ENCODE data around the gene SASH1. TPM values are rescaled to one million over a fixed set of nuclear protein-coding genes. Genes with fewer than 3 reads are reported as not detected.
"Not testable (repeated sequence)": the region's sequence is repeated elsewhere in the genome, so short reads cannot be mapped to it uniquely, and the experiment has no call there.

Gene SASH1
- total RNA-seq, 1 experiment from 2014 or later, result 33.8 TPM

- Histone ChIP-seq H3K27me3 (no peaks in the 10 kb centered on the region), H3K36me3 (no peaks in the 10 kb centered on the region), H3K4me3 (peak overlapping the region; percentile 71), H3K9me3 (replicated peaks) (no peaks in the 10 kb centered on the region), H3K4me1 (peaks cover 6% of the 10 kb centered on the region; the same call in 1 of the 2 replicates), H3K27ac (no peak overlapping the region)
- DNase-seq, result peak in 1 of 2 experiments; percentile 33
Measured at GRCh38 chr6:148343047-148343782, 577 bp downstream of the SASH1 start.

GRCh38 chr6:148345176-148345575, 2.5 kb downstream of the SASH1 start:
- Histone ChIP-seq H3K9me3 (replicated peaks) (no peaks in the 10 kb centered on the region), H3K27ac (no peak overlapping the region), H3K4me1 (peaks cover 6% of the 10 kb centered on the region; the same call in 1 of the 2 replicates), H3K36me3 (no peaks in the 10 kb centered on the region), H3K27me3 (no peaks in the 10 kb centered on the region), H3K4me3 (no peak overlapping the region)
- no peak for DNase-seq

DNA sequence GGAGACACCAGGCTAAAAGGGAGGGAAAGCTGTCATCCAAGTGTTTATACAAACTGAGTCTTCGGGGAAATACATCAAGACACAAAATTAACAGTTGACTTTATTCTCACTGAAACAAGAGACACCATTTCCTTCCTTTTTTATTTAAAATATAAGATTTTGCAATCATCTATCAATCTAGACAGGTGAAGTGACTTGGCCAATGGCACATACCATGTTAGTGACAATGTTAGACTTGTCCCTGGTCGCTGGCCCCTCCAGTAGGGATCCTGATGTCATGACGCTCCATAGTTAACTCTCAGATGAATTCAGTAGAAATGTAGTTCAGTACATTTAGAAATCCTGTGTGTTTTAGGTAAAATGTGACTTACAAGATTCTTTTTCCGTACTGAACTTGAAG, 2.9 kb downstream of the SASH1 start:
- no peaks in the 10 kb centered on the region for H3K9me3 ChIP-seq (replicated peaks)
- H3K4me3 ChIP-seq, result no peak overlapping the region
- no peaks in the 10 kb centered on the region for H3K27me3 ChIP-seq
- H3K27ac ChIP-seq, result no peak overlapping the region
- H3K36me3 ChIP-seq, result no peaks in the 10 kb centered on the region
- no peak for DNase-seq
- H3K4me1 ChIP-seq, result peaks cover 6% of the 10 kb centered on the region; the same call in 1 of the 2 replicates

DNA sequence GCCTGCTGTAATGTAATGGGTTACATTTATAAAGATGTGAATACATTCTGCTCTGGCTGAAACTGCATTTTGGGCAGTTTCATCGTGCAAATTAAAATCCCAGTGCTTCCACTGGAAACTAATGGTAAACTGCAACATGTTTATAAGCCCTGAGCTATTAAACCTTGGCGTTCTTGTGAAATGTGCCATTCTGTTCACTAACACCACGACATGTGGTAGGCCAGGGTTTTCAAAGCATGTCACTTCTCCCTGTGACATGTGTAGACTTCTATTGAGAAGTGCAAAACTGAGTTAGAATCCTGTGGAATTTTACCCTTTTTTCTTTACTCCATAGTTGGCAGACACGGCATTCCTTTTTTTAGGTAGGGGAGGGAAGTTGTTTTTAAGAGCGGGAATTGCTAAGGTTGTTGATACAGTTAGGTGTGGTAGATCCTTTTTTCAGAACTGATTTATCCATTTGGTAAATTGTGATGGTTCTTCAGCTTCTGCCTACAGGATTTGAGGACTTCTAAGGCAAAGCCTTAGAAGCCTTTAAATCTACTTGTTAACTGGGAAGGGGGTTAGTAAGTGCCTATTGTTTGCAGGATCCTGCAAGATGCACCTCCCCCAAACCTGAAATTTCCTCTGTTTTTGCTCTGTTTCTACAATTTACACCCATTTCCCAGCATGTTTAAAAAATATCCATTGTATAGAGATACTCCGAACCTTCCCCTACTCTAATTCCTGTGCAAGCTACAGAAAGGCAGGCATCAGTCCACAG, 4.2 kb downstream of the SASH1 start:
- no peak overlapping the region for H3K4me3 ChIP-seq
- peaks cover 6% of the 10 kb centered on the region; the same call in 1 of the 2 replicates for H3K4me1 ChIP-seq
- no peak overlapping the region for H3K27ac ChIP-seq
- no peak for DNase-seq
- no peaks in the 10 kb centered on the region for H3K9me3 ChIP-seq (replicated peaks)
- H3K36me3 ChIP-seq, result no peaks in the 10 kb centered on the region
- H3K27me3 ChIP-seq, result no peaks in the 10 kb centered on the region

DNA sequence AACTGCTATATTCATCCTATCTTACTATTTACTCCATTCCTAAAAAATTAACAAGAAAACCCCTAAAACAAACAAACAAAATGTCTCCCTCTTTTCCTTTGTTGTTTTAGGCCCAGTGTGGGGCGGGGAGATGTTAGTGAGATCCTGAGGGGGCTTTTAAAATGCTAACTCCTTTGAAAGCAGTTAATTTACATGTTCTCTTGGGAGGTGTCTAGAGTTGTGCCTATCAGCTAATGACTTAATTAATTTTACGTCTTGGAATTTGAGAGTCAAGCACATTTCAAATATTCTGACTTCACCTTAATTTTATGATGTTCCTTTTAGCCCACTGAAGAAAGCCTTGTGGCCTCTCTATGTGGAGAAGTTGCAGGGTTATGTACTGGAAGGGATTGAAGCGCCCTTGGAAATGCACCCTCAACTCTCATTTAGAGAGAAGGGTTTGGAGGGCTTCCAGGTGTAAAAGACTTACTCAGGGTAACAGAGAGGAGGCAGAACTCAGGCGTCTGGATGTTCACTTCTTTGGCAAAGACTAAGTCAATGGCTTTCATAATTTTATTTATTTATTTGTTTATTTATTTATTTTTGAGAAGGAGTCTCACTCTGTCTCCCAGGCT, 4.9 kb downstream of the SASH1 start:
- no peaks in the 10 kb centered on the region for H3K27me3 ChIP-seq
- no peak overlapping the region for H3K4me3 ChIP-seq
- H3K27ac ChIP-seq, result no peak overlapping the region
- no peak for DNase-seq
- H3K4me1 ChIP-seq, result peaks cover 6% of the 10 kb centered on the region; the same call in 1 of the 2 replicates
- H3K9me3 ChIP-seq (replicated peaks), result no peaks in the 10 kb centered on the region
- no peaks in the 10 kb centered on the region for H3K36me3 ChIP-seq

DNA sequence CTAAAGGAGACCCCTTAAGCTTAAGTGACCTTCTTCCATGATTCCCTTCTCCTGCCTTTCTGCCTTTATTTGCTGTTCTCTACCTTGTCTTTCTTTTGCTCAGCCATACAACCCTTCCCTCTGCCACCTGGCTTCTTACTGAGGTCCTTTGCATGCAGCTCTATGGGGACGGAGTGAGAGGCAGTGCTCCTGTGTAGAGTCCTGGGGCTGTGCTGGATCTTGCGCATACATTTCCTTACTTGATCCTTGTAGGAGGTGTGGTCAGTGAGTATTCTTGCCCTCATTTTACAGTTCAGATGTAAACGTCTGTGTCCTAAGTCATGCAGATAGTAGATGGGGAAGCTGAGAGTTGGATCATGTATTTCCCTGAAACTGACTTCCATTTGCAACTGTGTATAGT, 5.7 kb downstream of the SASH1 start:
- no peaks in the 10 kb centered on the region for H3K27me3 ChIP-seq
- no peak for DNase-seq
- no peak overlapping the region for H3K4me3 ChIP-seq
- H3K4me1 ChIP-seq, result peaks cover 4% of the 10 kb centered on the region; the same call in 1 of the 2 replicates
- H3K36me3 ChIP-seq, result no peaks in the 10 kb centered on the region
- no peaks in the 10 kb centered on the region for H3K9me3 ChIP-seq (replicated peaks)
- no peak overlapping the region for H3K27ac ChIP-seq

- Histone ChIP-seq H3K4me1 (no peaks in the 10 kb centered on the region), H3K4me3 (no peak overlapping the region), H3K36me3 (no peaks in the 10 kb centered on the region), H3K27ac (no peak overlapping the region), H3K27me3 (no peaks in the 10 kb centered on the region), H3K9me3 (replicated peaks) (no peaks in the 10 kb centered on the region)
- DNase-seq, result no peak
Measured at GRCh38 chr6:148348778-148349177, 6.1 kb downstream of the SASH1 start.

GRCh38 chr6:148349466-148349865, 6.8 kb downstream of the SASH1 start:
- Histone ChIP-seq H3K4me1 (no peaks in the 10 kb centered on the region), H3K9me3 (replicated peaks) (no peaks in the 10 kb centered on the region), H3K36me3 (no peaks in the 10 kb centered on the region), H3K4me3 (no peak overlapping the region), H3K27me3 (no peaks in the 10 kb centered on the region), H3K27ac (no peak overlapping the region)
- no peak for DNase-seq

DNA sequence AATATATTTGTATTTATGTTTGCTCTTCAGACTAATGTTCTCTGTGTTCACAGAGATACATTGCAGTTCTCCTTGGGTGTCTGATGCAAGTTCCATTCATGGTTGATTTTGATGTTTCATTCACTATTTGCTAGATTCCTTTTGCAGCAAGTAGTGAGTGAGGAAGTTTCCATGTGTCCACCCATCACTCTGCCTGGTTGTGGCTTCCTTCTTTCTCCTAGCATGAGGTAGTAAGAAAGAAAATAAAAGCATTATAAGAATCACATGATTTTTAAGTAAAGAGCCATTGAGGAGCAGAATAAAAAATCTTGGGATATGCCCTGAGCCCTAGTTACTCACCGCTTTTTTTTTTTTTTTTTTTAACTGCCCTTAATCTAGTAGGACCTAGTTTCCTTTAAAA, 8.7 kb downstream of the SASH1 start:
- no peaks in the 10 kb centered on the region for H3K36me3 ChIP-seq
- no peaks in the 10 kb centered on the region for H3K27me3 ChIP-seq
- H3K4me1 ChIP-seq, result no peaks in the 10 kb centered on the region
- no peaks in the 10 kb centered on the region for H3K9me3 ChIP-seq (replicated peaks)
- H3K4me3 ChIP-seq, result no peak overlapping the region
- DNase-seq, result no peak
- H3K27ac ChIP-seq, result no peak overlapping the region

GRCh38 chr6:148352421-148352820, 9.8 kb downstream of the SASH1 start:
- not testable (repeated sequence) for DNase-seq; H3K27me3 ChIP-seq; H3K4me3 ChIP-seq; H3K36me3 ChIP-seq; H3K9me3 ChIP-seq (replicated peaks); H3K27ac ChIP-seq; H3K4me1 ChIP-seq

DNA sequence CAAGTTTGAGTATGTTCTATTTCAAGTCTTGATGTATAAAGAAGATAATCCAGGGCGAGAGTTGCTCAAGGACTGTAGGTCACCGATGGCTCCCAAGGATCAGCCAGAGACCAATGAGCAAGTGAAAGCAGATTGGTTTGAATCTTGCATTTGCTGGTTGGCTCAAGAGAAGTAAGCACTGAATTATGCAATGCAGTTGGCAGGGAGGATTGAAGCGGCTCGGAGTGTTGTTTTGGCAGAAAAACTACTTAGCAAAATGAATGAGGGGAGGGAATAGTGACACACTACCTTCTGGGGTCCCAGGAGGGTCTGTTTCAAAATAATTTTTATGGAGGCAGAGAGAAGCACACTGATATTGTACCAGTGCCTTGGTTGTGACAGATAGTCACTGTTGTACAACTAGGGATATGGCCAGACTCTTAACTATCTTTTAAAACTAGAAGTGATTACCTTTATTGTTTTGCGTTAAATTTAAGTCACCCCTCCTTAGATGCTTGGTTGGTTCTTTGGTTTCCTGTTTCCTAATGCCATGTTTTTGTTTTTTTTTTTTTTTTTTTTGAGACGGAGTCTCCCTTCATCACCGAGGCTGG, 15.7 kb downstream of the SASH1 start:
- Histone ChIP-seq H3K4me1 (no peaks in the 10 kb centered on the region), H3K9me3 (replicated peaks) (no peaks in the 10 kb centered on the region), H3K36me3 (no peaks in the 10 kb centered on the region), H3K4me3 (no peak overlapping the region), H3K27me3 (no peaks in the 10 kb centered on the region), H3K27ac (no peak overlapping the region)
- DNase-seq, result no peak

DNA sequence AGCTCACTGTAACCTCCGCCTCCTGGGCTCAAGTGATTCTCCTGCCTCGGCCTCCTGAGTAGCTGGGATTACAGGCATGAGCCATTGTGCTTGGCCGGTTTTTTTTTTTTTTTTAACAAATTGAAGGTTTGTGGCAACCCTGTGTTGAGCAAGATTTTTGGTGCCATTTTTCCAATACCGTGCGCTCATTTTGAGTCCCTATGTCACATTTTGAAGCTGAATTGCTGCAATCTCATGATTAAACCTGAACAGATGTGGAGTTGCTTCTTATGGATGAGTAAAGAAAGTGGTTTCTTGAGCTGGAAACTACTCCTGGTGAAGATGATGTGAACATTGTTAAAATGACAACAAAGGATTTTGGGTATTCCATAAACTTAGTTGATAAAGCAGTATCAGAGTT, 16.6 kb downstream of the SASH1 start:
- Histone ChIP-seq H3K36me3 (no peaks in the 10 kb centered on the region), H3K4me3 (no peak overlapping the region), H3K27ac (no peak overlapping the region), H3K27me3 (no peaks in the 10 kb centered on the region), H3K4me1 (no peaks in the 10 kb centered on the region), H3K9me3 (replicated peaks) (no peaks in the 10 kb centered on the region)
- DNase-seq, result no peak

GRCh38 chr6:148364056-148364824, 21.6 kb downstream of the SASH1 start:
- Histone ChIP-seq H3K4me3 (no peak overlapping the region), H3K27me3 (no peaks in the 10 kb centered on the region), H3K27ac (no peak overlapping the region), H3K4me1 (no peaks in the 10 kb centered on the region), H3K36me3 (no peaks in the 10 kb centered on the region), H3K9me3 (replicated peaks) (no peaks in the 10 kb centered on the region)
- no peak for DNase-seq

DNA sequence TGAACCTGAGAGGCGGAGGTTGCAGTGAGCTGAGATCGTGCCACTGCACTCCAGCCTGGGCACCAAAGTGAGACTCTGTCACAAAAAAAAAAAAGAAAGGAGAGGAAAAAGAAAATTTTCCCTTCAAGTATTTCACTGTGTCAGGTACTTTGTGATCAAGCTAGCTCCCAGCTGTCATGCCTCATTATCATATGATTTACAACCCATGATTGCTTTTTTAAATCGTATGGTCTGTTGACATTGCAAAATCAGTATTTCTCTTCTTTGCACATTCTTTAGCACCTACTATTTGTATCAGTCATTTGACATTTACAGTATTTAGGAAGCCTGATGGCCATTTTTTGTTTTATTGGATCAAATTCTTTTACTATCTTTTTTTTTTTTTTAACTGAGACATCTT, 22.4 kb downstream of the SASH1 start:
- H3K27me3 ChIP-seq, result no peaks in the 10 kb centered on the region

More for the DNA sequence above, 22.4 kb downstream of the SASH1 start:
- Histone ChIP-seq H3K4me3 (no peak overlapping the region), H3K27ac (no peak overlapping the region), H3K4me1 (no peaks in the 10 kb centered on the region), H3K36me3 (no peaks in the 10 kb centered on the region), H3K9me3 (replicated peaks) (no peaks in the 10 kb centered on the region)
- no peak for DNase-seq
